HCT116 (cell line): Measurements from ENCODE around the gene RFTN1. TPM values are rescaled to one million over a fixed set of nuclear protein-coding genes. Genes with fewer than 3 reads are reported as not detected.

Experiments used
- ATAC-seq: fragments of 200-7000 bp; cut with Tn5 transposase; 2 replicates; pipeline ENCODE4 v1.9.1; 2020; ENCODE audit warnings: mild to moderate bottlenecking, moderate library complexity
- BruUV-seq: library from RNA; stranded (reverse); fragments of 400-500 nt; replicated peaks from 2 replicates; lab custom pipeline; 2021; lab: Mats Ljungman, UMichigan
- CTCF ChIA-PET: fragments of 300-600 bp; sonication (Branson Sonifier 250); formaldehyde crosslinking; loops from one replicate; lab custom pipeline; 2021; ENCODE audit warnings: antibody characterized with exemption; lab: Charles Lee
- POLR2A ChIA-PET: fragments of 300-600, 350-600 bp; sonication (Branson Sonifier 250); formaldehyde crosslinking; loops from one replicate; lab custom pipeline; 2021; ENCODE audit warnings: antibody characterized with exemption; lab: Charles Lee
- RAD21 ChIA-PET, 2 experiments: fragments of 300-600 bp; sonication (Branson Sonifier 250); formaldehyde crosslinking; loops; one replicate each; lab custom pipeline; 2023; ENCODE audit warnings: low total read pairs in 2 of 2; ENCODE audit not compliant: uncharacterized antibody in 2 of 2, unreplicated experiment in 2 of 2, low non-redundant PET in 1 of 2; lab: Charles Lee
- DNase-seq: peaks from one replicate; pipeline ENCODE4 v3.0.0-alpha.2; 2010; ENCODE audit warnings: low read depth, low spot score
- H2AFZ ChIP-seq: fragments of 200-600 bp; shearing (Covaris generic), sonication (generic); 2 replicates; pipeline ENCODE4 v1.6.1; 2017; ENCODE audit warnings: low read depth, mixed run types, mixed read lengths, antibody characterized with exemption, low read length; ENCODE audit not compliant: poor library complexity, severe bottlenecking
- H3K27ac ChIP-seq: 2 replicates; pipeline ENCODE4 v1.5.1; 2012; ENCODE audit warnings: low read depth, low read length
- H3K27me3 ChIP-seq: fragments of 200-600 bp; sonication (generic); 2 replicates; pipeline ENCODE4 v1.6.1; 2016; ENCODE audit warnings: mixed run types, low read length, mixed read lengths; ENCODE audit not compliant: insufficient read depth
- H3K36me3 ChIP-seq, 2 experiments: fragments of 200-500 bp in 1 of 2; fragments of 200-600 bp in 1 of 2; sonication (Bioruptor generic) in 1 of 2; sonication (generic) in 1 of 2; 2 replicates each; pipeline versions ENCODE4 v1.5.1 to v1.6.1; 2014 to 2016; ENCODE audit warnings: low read length in 2 of 2, inconsistent platforms in 1 of 2, mixed read lengths in 1 of 2, mixed run types in 1 of 2; ENCODE audit not compliant: insufficient read depth in 2 of 2, control insufficient read depth in 1 of 2
- H3K4me1 ChIP-seq, 2 experiments: fragments of 200-600 bp in 1 of 2; sonication (generic) in 1 of 2; 2 replicates each; pipeline versions ENCODE4 v1.5.1 to v1.6.1; 2012 to 2017; ENCODE audit warnings: low read length in 2 of 2, inconsistent platforms in 1 of 2, mild to moderate bottlenecking in 1 of 2, mixed read lengths in 1 of 2, mixed run types in 1 of 2, moderate library complexity in 1 of 2; ENCODE audit not compliant: insufficient read depth in 2 of 2, control insufficient read depth in 1 of 2
- H3K4me2 ChIP-seq: fragments of 200-600 bp; sonication (generic); 2 replicates; pipeline ENCODE4 v1.6.1; 2017; ENCODE audit warnings: mixed run types, low read length, mixed read lengths
- H3K4me3 ChIP-seq, 2 experiments: fragments of 200-600 bp in 1 of 2; sonication (generic) in 1 of 2; replicated peaks in 1 of 2; 2 replicates each; pipeline ENCODE4 v1.5.1; 2011 to 2016; ENCODE audit warnings: low read length in 2 of 2, control low read depth in 1 of 2, low read depth in 1 of 2, mild to moderate bottlenecking in 1 of 2, mixed read lengths in 1 of 2, mixed run types in 1 of 2
- H3K79me2 ChIP-seq: fragments of 200-600 bp; sonication (generic); 2 replicates; pipeline ENCODE4 v1.6.1; 2017; ENCODE audit warnings: mild to moderate bottlenecking, mixed run types, low read length, moderate library complexity, mixed read lengths; ENCODE audit not compliant: insufficient read depth
- H3K9ac ChIP-seq: fragments of 200-600 bp; sonication (generic); 2 replicates; pipeline ENCODE4 v1.6.1; 2016; ENCODE audit warnings: low read length, mixed read lengths
- H3K9me2 ChIP-seq: fragments of 200-600 bp; sonication (generic), shearing (Covaris generic); 2 replicates; pipeline ENCODE4 v1.6.1; 2017; ENCODE audit warnings: mixed run types, mild to moderate bottlenecking, moderate library complexity; ENCODE audit not compliant: insufficient read depth
- H3K9me3 ChIP-seq, 2 experiments: fragments of 200-500 bp in 1 of 2; fragments of 200-600 bp in 1 of 2; sonication (Bioruptor generic) in 1 of 2; sonication (generic) in 1 of 2; 2 replicates each; pipeline ENCODE4 v1.6.1; 2014 to 2017; ENCODE audit warnings: low read length in 2 of 2, mixed read lengths in 2 of 2, inconsistent platforms in 1 of 2, low read depth in 1 of 2, mild to moderate bottlenecking in 1 of 2, mixed run types in 1 of 2, moderate library complexity in 1 of 2; ENCODE audit not compliant: control insufficient read depth in 1 of 2, insufficient read depth in 1 of 2
- H4K20me1 ChIP-seq: fragments of 200-600 bp; sonication (generic), shearing (Covaris generic); 2 replicates; pipeline ENCODE4 v1.6.1; 2017; ENCODE audit warnings: mixed run types, mild to moderate bottlenecking, moderate library complexity; ENCODE audit not compliant: insufficient read depth
- CBX3 ChIP-seq: IDR thresholded peaks from 2 replicates; pipeline ENCODE4 v1.6.1; 2012; ENCODE audit warnings: low read depth
- ELF1 ChIP-seq: IDR thresholded peaks from 2 replicates; pipeline ENCODE4 v1.6.1; 2012; ENCODE audit warnings: low read depth, borderline replicate concordance
- EZH2 ChIP-seq: fragments of 200-600 bp; sonication (generic); IDR thresholded peaks from 2 replicates; pipeline ENCODE4 v1.6.1; 2017; ENCODE audit warnings: antibody characterized with exemption, mixed run types
- EZH2phosphoT487 ChIP-seq: fragments of 200-600 bp; IDR thresholded peaks from 2 replicates; pipeline ENCODE4 v1.6.1; 2018; ENCODE audit warnings: antibody characterized with exemption, borderline replicate concordance
- FOSL1 ChIP-seq: IDR thresholded peaks from 2 replicates; pipeline ENCODE4 v1.6.1; 2012; ENCODE audit warnings: low read depth
- POLR2AphosphoS5 ChIP-seq: IDR thresholded peaks from 2 replicates; pipeline ENCODE4 v1.6.1; 2011; ENCODE audit warnings: mild to moderate bottlenecking, low read depth, low read length, moderate library complexity
- RAD21 ChIP-seq: IDR thresholded peaks from 2 replicates; pipeline ENCODE4 v1.6.1; 2012; ENCODE audit warnings: low read depth, mild to moderate bottlenecking
- SP1 ChIP-seq: IDR thresholded peaks from 2 replicates; pipeline ENCODE4 v1.6.1; 2012; ENCODE audit warnings: low read depth
- TCF7L2 ChIP-seq: IDR thresholded peaks from 2 replicates; pipeline ENCODE4 v1.7.0; 2011; ENCODE audit warnings: borderline replicate concordance, inconsistent platforms; ENCODE audit not compliant: insufficient read depth, insufficient read length; ENCODE audit errors: extremely low read depth
- YY1 ChIP-seq: IDR thresholded peaks from 2 replicates; pipeline ENCODE4 v1.6.1; 2011; ENCODE audit warnings: low read length, low read depth, moderate library complexity, mild to moderate bottlenecking; ENCODE audit not compliant: insufficient replicate concordance; ENCODE audit errors: extremely low read depth
- ZFX ChIP-seq: fragments of 450-650 bp; IDR thresholded peaks from 2 replicates; pipeline ENCODE4 v1.6.1; 2017
- ZNF274 ChIP-seq: fragments of 200-500 bp; sonication (Bioruptor generic); IDR thresholded peaks from 2 replicates; pipeline ENCODE4 v1.6.1; 2014; ENCODE audit warnings: mild to moderate bottlenecking, low read depth, low read length, inconsistent platforms
- intact Hi-C: fragments of 100-400 bp; cut with micrococcal nuclease; formaldehyde crosslinking; loops from 2 replicates; pipeline ENCODE4 v1.10.0; 2022
- total RNA-seq: library from RNA; stranded (reverse); gene quantifications from one replicate; pipeline ENCODE4 v1.2.1, GENCODE V29; 2021; ENCODE audit not compliant: unreplicated experiment
- TF ChIP-seq, protein P1 (sequence below): IDR thresholded peaks from 2 replicates; pipeline ENCODE4 v1.6.1; 2012
- TF ChIP-seq, protein P2 (sequence below): IDR thresholded peaks from 2 replicates; pipeline ENCODE4 v1.6.1; 2012; ENCODE audit warnings: low read depth
- TF ChIP-seq, protein P3 (sequence below): IDR thresholded peaks from 2 replicates; pipeline ENCODE4 v1.6.1; 2012
- TF ChIP-seq, protein P4 (sequence below), 3 experiments: fragments of 200-600 bp in 1 of 3; sonication (generic) in 1 of 3; IDR thresholded peaks in 2 of 3; conservative IDR thresholded peaks in 1 of 3; 2 replicates each; pipeline ENCODE4 v1.5.1; 2012 to 2017; ENCODE audit warnings: low read depth in 2 of 3, low read length in 2 of 3, antibody characterized with exemption in 1 of 3, borderline replicate concordance in 1 of 3, control low read depth in 1 of 3, mild to moderate bottlenecking in 1 of 3, mixed read lengths in 1 of 3, mixed run types in 1 of 3, moderate library complexity in 1 of 3; ENCODE audit not compliant: insufficient read depth in 1 of 3

RFTN1 gene
- total RNA-seq, 1 experiment from 2014 or later = 3.9 TPM

DNA sequence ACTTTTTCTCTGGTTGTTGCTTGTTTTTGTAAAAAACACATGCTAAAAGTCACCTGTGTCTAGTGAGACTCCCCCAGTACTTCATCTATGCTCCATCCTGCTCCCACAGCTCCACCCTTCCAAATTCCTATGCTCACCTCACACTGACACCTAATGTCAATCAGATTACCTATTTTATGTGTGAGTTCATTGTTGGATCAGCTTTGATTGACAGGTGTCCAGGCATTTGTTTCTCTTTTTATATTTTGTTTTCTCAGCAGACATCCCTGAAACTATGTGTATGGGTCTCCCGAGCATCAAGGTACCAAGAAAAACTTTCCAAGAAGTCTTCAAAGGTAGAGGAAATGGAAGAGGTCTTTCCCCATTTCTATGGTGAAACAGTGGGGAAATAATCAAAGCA lies 13.4 kb downstream of the RFTN1 start:
- Histone ChIP-seq H3K9ac (no peak overlapping the region), H3K27me3 (no peaks in the 10 kb centered on the region), H3K4me3 (no peak overlapping the region), H3K9me2 (no peaks in the 10 kb centered on the region), H3K4me1 (no peaks in the 10 kb centered on the region), H3K4me2 (no peak overlapping the region), H3K79me2 (no peaks in the 10 kb centered on the region), H3K36me3 (no peaks in the 10 kb centered on the region), H2AFZ (no peak overlapping the region), H3K9me3 (no peaks in the 10 kb centered on the region), H3K27ac (no peak overlapping the region), H4K20me1 (no peaks in the 10 kb centered on the region)
- RAD21 ChIA-PET = no interaction called here
- POLR2A ChIA-PET = no interaction called here
- intact Hi-C loops = no loop called here
- no peak for DNase-seq
- CTCF ChIA-PET = no interaction called here
- no peak for ATAC-seq
- TF ChIP-seq RAD21 = no peak
- no peak for TF ChIP-seq EZH2phosphoT487
- no peak for TF ChIP-seq TCF7L2
- TF ChIP-seq ZFX = no peak
- TF ChIP-seq YY1 = no peak
- TF ChIP-seq, protein P1, sequence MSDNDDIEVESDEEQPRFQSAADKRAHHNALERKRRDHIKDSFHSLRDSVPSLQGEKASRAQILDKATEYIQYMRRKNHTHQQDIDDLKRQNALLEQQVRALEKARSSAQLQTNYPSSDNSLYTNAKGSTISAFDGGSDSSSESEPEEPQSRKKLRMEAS = no peak
- TF ChIP-seq CBX3 = no peak
- TF ChIP-seq, protein P2, sequence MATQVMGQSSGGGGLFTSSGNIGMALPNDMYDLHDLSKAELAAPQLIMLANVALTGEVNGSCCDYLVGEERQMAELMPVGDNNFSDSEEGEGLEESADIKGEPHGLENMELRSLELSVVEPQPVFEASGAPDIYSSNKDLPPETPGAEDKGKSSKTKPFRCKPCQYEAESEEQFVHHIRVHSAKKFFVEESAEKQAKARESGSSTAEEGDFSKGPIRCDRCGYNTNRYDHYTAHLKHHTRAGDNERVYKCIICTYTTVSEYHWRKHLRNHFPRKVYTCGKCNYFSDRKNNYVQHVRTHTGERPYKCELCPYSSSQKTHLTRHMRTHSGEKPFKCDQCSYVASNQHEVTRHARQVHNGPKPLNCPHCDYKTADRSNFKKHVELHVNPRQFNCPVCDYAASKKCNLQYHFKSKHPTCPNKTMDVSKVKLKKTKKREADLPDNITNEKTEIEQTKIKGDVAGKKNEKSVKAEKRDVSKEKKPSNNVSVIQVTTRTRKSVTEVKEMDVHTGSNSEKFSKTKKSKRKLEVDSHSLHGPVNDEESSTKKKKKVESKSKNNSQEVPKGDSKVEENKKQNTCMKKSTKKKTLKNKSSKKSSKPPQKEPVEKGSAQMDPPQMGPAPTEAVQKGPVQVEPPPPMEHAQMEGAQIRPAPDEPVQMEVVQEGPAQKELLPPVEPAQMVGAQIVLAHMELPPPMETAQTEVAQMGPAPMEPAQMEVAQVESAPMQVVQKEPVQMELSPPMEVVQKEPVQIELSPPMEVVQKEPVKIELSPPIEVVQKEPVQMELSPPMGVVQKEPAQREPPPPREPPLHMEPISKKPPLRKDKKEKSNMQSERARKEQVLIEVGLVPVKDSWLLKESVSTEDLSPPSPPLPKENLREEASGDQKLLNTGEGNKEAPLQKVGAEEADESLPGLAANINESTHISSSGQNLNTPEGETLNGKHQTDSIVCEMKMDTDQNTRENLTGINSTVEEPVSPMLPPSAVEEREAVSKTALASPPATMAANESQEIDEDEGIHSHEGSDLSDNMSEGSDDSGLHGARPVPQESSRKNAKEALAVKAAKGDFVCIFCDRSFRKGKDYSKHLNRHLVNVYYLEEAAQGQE = no peak
- no peak for TF ChIP-seq ZNF274
- TF ChIP-seq SP1 = no peak
- TF ChIP-seq ELF1 = no peak
- TF ChIP-seq, protein P3, sequence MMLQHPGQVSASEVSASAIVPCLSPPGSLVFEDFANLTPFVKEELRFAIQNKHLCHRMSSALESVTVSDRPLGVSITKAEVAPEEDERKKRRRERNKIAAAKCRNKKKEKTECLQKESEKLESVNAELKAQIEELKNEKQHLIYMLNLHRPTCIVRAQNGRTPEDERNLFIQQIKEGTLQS = no peak
- TF ChIP-seq, protein P4, sequence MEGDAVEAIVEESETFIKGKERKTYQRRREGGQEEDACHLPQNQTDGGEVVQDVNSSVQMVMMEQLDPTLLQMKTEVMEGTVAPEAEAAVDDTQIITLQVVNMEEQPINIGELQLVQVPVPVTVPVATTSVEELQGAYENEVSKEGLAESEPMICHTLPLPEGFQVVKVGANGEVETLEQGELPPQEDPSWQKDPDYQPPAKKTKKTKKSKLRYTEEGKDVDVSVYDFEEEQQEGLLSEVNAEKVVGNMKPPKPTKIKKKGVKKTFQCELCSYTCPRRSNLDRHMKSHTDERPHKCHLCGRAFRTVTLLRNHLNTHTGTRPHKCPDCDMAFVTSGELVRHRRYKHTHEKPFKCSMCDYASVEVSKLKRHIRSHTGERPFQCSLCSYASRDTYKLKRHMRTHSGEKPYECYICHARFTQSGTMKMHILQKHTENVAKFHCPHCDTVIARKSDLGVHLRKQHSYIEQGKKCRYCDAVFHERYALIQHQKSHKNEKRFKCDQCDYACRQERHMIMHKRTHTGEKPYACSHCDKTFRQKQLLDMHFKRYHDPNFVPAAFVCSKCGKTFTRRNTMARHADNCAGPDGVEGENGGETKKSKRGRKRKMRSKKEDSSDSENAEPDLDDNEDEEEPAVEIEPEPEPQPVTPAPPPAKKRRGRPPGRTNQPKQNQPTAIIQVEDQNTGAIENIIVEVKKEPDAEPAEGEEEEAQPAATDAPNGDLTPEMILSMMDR (IDR thresholded peaks at IDR 0.05 in 2 of 3, conservative IDR thresholded peaks at IDR 0.05 in 1 of 3; ENCODE audit: borderline replicate concordance in 1 of 3, insufficient read depth in 1 of 3, low read depth in 2 of 3, low read length in 2 of 3) = no peak
- TF ChIP-seq EZH2 = no peak
- no peak for TF ChIP-seq FOSL1
- TF ChIP-seq POLR2AphosphoS5 = no peak
- BruUV-seq = no TSS peak
